Measurements from ENCODE around the gene RALY.

The RALY gene

DNA sequence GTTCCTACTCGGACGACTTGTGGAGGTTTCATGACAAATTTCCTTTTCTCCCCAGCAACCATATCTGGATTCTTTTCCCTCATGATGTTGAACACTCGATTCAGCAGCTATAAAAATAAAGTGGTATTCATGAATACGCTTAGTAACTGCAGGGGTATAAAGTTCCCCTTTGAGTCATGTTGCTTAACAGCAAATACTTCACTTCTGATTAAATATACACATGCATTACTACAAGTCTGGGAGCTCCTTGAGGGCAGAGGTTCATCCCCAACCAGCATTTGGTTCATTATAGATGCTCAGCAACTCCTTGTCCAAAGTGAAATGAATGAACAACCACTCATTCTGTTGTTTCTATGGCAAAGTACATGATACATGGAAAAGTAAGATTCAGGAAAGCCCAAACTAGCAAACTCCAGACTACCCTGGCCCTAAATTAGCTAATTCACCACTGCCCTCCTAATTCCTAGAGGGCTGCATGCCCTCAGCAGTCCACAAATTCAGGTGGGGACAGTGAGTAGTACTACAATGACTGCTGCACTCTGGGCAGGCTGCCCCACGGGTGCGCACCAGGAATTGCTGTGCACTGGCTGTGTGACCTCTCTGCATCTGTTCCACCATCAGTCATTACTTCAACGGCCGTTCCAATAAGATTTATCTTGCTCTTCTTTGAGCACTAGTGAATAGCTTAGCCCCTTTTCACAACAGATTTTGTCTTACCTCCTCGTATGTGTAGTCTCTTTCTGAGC is 103.2 kb downstream of the RALY start:
- Histone ChIP-seq H3K36me3 (ENCODE audit: insufficient read depth, low read length) (peaks cover 99% of the 10 kb centered on the region), H3K27me3 (ENCODE audit: insufficient read depth, low read length) (no peaks in the 10 kb centered on the region), H3K27ac (ENCODE audit: low read depth, low read length) (no peak overlapping the region), H3K9me3 (ENCODE audit: insufficient read depth, low read depth, low read length) (no peaks in the 10 kb centered on the region), H3K4me1 (ENCODE audit: insufficient read depth, low read length) (no peaks in the 10 kb centered on the region), H3K9ac (ENCODE audit: low read depth, low read length) (no peak overlapping the region), H3K4me3 (ENCODE audit: low read length) (no peak overlapping the region)
- WGBS: 95% methylated on average over 7 of the region's 9 CpGs

GRCh38 chr20:34098570-34098969 is 104.9 kb downstream of the RALY start:
- H3K4me3 ChIP-seq (ENCODE audit: low read length): no peak overlapping the region
- H3K9me3 ChIP-seq (ENCODE audit: insufficient read depth, low read depth, low read length): no peaks in the 10 kb centered on the region
- no peaks in the 10 kb centered on the region for H3K27me3 ChIP-seq (ENCODE audit: insufficient read depth, low read length)
- no peaks in the 10 kb centered on the region for H3K4me1 ChIP-seq (ENCODE audit: insufficient read depth, low read length)
- no peak overlapping the region for H3K27ac ChIP-seq (ENCODE audit: low read depth, low read length)
- H3K36me3 ChIP-seq (ENCODE audit: insufficient read depth, low read length): peaks cover 99% of the 10 kb centered on the region
- WGBS: 95% methylated on average over 3 of the region's 3 CpGs
- H3K9ac ChIP-seq (ENCODE audit: low read depth, low read length): no peak overlapping the region

- H3K4me1 ChIP-seq (ENCODE audit: insufficient read depth, low read length): no peaks in the 10 kb centered on the region
- H3K36me3 ChIP-seq (ENCODE audit: insufficient read depth, low read length): peaks cover 99% of the 10 kb centered on the region
- H3K4me3 ChIP-seq (ENCODE audit: low read length): no peak overlapping the region
- H3K27ac ChIP-seq (ENCODE audit: low read depth, low read length): no peak overlapping the region
- H3K27me3 ChIP-seq (ENCODE audit: insufficient read depth, low read length): no peaks in the 10 kb centered on the region
- no peak overlapping the region for H3K9ac ChIP-seq (ENCODE audit: low read depth, low read length)
- H3K9me3 ChIP-seq (ENCODE audit: insufficient read depth, low read depth, low read length): no peaks in the 10 kb centered on the region
- 92% methylated on average over 5 of the region's 5 CpGs for WGBS
These were observed 106.0 kb downstream of the RALY start for GRCh38 chr20:34099675-34100074.

- Histone ChIP-seq H3K4me3 (ENCODE audit: low read length) (no peak overlapping the region), H3K27ac (ENCODE audit: low read depth, low read length) (no peak overlapping the region), H3K9ac (ENCODE audit: low read depth, low read length) (no peak overlapping the region), H3K9me3 (ENCODE audit: insufficient read depth, low read depth, low read length) (no peaks in the 10 kb centered on the region), H3K4me1 (ENCODE audit: insufficient read depth, low read length) (no peaks in the 10 kb centered on the region), H3K27me3 (ENCODE audit: insufficient read depth, low read length) (no peaks in the 10 kb centered on the region), H3K36me3 (ENCODE audit: insufficient read depth, low read length) (peaks cover 99% of the 10 kb centered on the region)
- WGBS: 95% methylated on average over 3 of the region's 3 CpGs
These were observed 106.9 kb downstream of the RALY start for GRCh38 chr20:34100576-34100975.

DNA sequence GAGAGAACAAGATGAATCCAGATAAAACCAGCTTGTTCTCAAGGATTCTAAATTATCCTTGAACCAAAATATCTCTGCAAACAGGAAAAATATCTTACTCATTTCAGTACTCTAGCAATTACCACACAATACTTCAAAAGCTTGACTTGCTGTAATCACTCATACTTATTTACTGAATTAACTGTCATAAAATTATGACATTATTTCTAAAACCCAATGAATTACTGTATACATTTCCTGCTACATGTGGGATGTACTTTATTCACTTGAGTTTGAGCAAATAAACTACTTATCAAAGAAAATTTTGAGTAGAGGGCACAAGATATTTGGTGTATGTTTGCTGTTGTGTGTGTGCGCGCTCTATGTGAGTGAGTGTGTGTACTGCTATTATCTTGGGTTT is 108.6 kb downstream of the RALY start:
- H3K4me3 ChIP-seq (ENCODE audit: low read length): no peak overlapping the region
- peaks cover 96% of the 10 kb centered on the region for H3K36me3 ChIP-seq (ENCODE audit: insufficient read depth, low read length)
- 98% methylated on average over 2 of the region's 2 CpGs for whole genome bisulfite sequencing
- no peaks in the 10 kb centered on the region for H3K27me3 ChIP-seq (ENCODE audit: insufficient read depth, low read length)
- H3K27ac ChIP-seq (ENCODE audit: low read depth, low read length): no peak overlapping the region
- no peaks in the 10 kb centered on the region for H3K4me1 ChIP-seq (ENCODE audit: insufficient read depth, low read length)
- no peaks in the 10 kb centered on the region for H3K9me3 ChIP-seq (ENCODE audit: insufficient read depth, low read depth, low read length)
- no peak overlapping the region for H3K9ac ChIP-seq (ENCODE audit: low read depth, low read length)

GRCh38 chr20:34104059-34104458 is 110.3 kb downstream of the RALY start:
- Histone ChIP-seq H3K4me3 (ENCODE audit: low read length) (no peak overlapping the region), H3K9ac (ENCODE audit: low read depth, low read length) (no peak overlapping the region), H3K9me3 (ENCODE audit: insufficient read depth, low read depth, low read length) (no peaks in the 10 kb centered on the region), H3K27me3 (ENCODE audit: insufficient read depth, low read length) (no peaks in the 10 kb centered on the region), H3K27ac (ENCODE audit: low read depth, low read length) (no peak overlapping the region), H3K4me1 (ENCODE audit: insufficient read depth, low read length) (no peaks in the 10 kb centered on the region), H3K36me3 (ENCODE audit: insufficient read depth, low read length) (peaks cover 91% of the 10 kb centered on the region)
- 98% methylated on average over 3 of the region's 3 CpGs for WGBS

DNA sequence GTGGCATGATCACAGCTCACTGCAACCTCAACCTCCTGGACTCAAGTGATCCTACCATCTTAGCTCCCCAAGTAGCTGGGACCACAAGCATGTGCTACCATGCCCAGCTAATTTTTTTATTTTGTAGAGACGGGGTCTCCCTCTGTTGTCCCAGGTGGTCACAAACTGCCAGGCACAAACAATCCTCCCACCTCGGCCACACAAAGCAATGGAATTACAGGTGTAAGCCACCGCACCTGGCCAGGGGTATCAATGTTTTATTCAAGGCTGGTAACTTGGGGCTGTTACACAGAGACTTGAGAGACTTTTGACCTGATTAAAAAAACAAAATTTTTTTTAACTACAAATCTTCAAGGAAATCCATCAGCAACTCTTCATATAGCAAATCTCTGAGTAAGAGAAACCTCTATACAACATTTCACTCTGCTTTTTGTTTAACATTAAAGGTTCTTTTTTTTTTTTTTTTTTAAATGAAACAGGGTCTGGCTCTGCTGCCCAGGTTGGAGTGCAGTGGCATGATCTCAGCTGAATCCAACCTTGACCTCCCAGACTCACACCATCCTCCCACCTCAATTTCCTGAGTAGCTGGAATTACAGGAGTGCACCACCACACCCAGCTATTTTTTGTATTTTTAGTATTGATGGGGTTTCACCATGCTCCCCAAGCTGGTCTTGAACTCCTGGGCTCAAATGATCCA is 112.4 kb downstream of the RALY start:
- Histone ChIP-seq H3K27ac (ENCODE audit: low read depth, low read length) (no peak overlapping the region), H3K9ac (ENCODE audit: low read depth, low read length) (no peak overlapping the region), H3K27me3 (ENCODE audit: insufficient read depth, low read length) (no peaks in the 10 kb centered on the region), H3K36me3 (ENCODE audit: insufficient read depth, low read length) (peaks cover 77% of the 10 kb centered on the region), H3K4me3 (ENCODE audit: low read length) (no peak overlapping the region), H3K4me1 (ENCODE audit: insufficient read depth, low read length) (peaks cover 9% of the 10 kb centered on the region), H3K9me3 (ENCODE audit: insufficient read depth, low read depth, low read length) (no peaks in the 10 kb centered on the region)
- WGBS: 93% methylated on average over 3 of the region's 3 CpGs

DNA sequence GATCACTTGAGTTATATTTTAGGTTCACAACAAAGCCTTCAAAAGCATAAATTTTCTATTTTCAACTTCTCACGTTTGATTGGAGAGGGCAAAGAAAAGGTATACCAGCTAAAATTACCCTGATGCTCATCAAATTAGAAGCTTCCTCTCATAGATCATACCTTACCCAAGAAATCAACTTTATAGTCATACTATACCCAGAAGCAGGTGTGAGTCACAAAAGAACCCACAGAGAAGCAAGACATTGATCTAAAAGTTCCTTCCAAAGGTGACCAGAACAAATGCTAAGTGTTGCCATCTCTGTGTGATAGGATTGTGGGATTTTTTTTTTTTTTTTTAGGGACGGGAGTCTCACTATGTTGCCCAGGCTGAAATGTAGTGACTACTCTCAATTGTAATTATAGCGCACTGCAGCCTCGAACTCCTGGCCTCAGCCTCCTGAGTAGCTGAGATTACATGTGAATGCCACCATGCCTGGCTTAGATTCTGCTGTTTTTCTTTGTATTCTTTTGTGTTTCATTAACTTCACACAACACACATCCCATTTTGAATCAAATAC is 115.0 kb downstream of the RALY start:
- Histone ChIP-seq H3K4me1 (ENCODE audit: insufficient read depth, low read length) (peaks cover 9% of the 10 kb centered on the region), H3K36me3 (ENCODE audit: insufficient read depth, low read length) (peaks cover 52% of the 10 kb centered on the region), H3K9me3 (ENCODE audit: insufficient read depth, low read depth, low read length) (no peaks in the 10 kb centered on the region), H3K27me3 (ENCODE audit: insufficient read depth, low read length) (no peaks in the 10 kb centered on the region), H3K9ac (ENCODE audit: low read depth, low read length) (no peak overlapping the region), H3K27ac (ENCODE audit: low read depth, low read length) (no peak overlapping the region), H3K4me3 (ENCODE audit: low read length) (no peak overlapping the region)
- WGBS: 89% methylated on average over 4 of the region's 4 CpGs

- Histone ChIP-seq H3K27ac (ENCODE audit: low read depth, low read length) (no peak overlapping the region), H3K4me1 (ENCODE audit: insufficient read depth, low read length) (peaks cover 9% of the 10 kb centered on the region), H3K27me3 (ENCODE audit: insufficient read depth, low read length) (no peaks in the 10 kb centered on the region), H3K9me3 (ENCODE audit: insufficient read depth, low read depth, low read length) (no peaks in the 10 kb centered on the region), H3K36me3 (ENCODE audit: insufficient read depth, low read length) (peaks cover 44% of the 10 kb centered on the region), H3K9ac (ENCODE audit: low read depth, low read length) (no peak overlapping the region), H3K4me3 (ENCODE audit: low read length) (no peak overlapping the region)
- 94% methylated on average over 5 of the region's 6 CpGs for WGBS
These were observed 115.7 kb downstream of the RALY start for GRCh38 chr20:34109442-34109841.

- H3K27ac ChIP-seq (ENCODE audit: low read depth, low read length): peak overlapping the region; percentile 6; the same call in 1 of the 2 replicates
These were observed 116.5 kb downstream of the RALY start for GRCh38 chr20:34110025-34110744.

More at GRCh38 chr20:34110025-34110744, 116.5 kb downstream of the RALY start:
- H3K27me3 ChIP-seq (ENCODE audit: insufficient read depth, low read length): no peaks in the 10 kb centered on the region
- peak overlapping the region; percentile 99; the same call in 1 of the 2 replicates for H3K9ac ChIP-seq (ENCODE audit: low read depth, low read length)
- H3K4me1 ChIP-seq (ENCODE audit: insufficient read depth, low read length): peaks cover 9% of the 10 kb centered on the region
- no peaks in the 10 kb centered on the region for H3K9me3 ChIP-seq (ENCODE audit: insufficient read depth, low read depth, low read length)
- H3K4me3 ChIP-seq (ENCODE audit: low read length): peak overlapping the region; percentile 95
- peaks cover 37% of the 10 kb centered on the region for H3K36me3 ChIP-seq (ENCODE audit: insufficient read depth, low read length)
- 80% methylated on average over 10 of the region's 10 CpGs for WGBS

All from HUES64 (cell line).